KMS-11 (cell line): ENCODE data around the gene CD274.

Experiments used
- H2AFZ ChIP-seq: fragments of 200-600 bp; sonication (generic); 2 replicates; pipeline ENCODE4 v1.6.1; 2016; ENCODE audit warnings: antibody characterized with exemption, mixed run types, low read depth
- H3K27ac ChIP-seq: fragments of 200-600 bp; sonication (generic); 2 replicates; pipeline ENCODE4 v1.6.1; 2016; ENCODE audit warnings: mild to moderate bottlenecking, mixed run types
- H3K27me3 ChIP-seq: fragments of 200-600 bp; sonication (generic); 2 replicates; pipeline ENCODE4 v1.6.1; 2017; ENCODE audit warnings: mild to moderate bottlenecking, low read depth, mixed run types, moderate library complexity; ENCODE audit not compliant: insufficient read depth
- H3K36me3 ChIP-seq: fragments of 200-600 bp; sonication (generic); 2 replicates; pipeline ENCODE4 v1.6.1; 2017; ENCODE audit warnings: mild to moderate bottlenecking, mixed run types; ENCODE audit not compliant: insufficient read depth
- H3K4me1 ChIP-seq: fragments of 200-600 bp; sonication (generic); 2 replicates; pipeline ENCODE4 v1.6.1; 2016; ENCODE audit warnings: mild to moderate bottlenecking, low read depth, mixed run types; ENCODE audit not compliant: poor library complexity, severe bottlenecking
- H3K4me2 ChIP-seq: fragments of 200-600 bp; sonication (generic); 2 replicates; pipeline ENCODE4 v1.7.0; 2016; ENCODE audit warnings: mild to moderate bottlenecking, mixed run types
- H3K4me3 ChIP-seq: fragments of 200-600 bp; sonication (generic); IDR thresholded peaks from 2 replicates; pipeline ENCODE4 v1.6.1; 2017; ENCODE audit warnings: low read depth, low read length, mixed read lengths; ENCODE audit not compliant: insufficient read depth
- H3K79me2 ChIP-seq: fragments of 200-600 bp; sonication (generic); 2 replicates; pipeline ENCODE4 v1.6.1; 2016; ENCODE audit warnings: low read depth, mixed run types; ENCODE audit not compliant: insufficient read depth
- H3K9ac ChIP-seq: fragments of 200-600 bp; sonication (generic); 2 replicates; pipeline ENCODE4 v1.6.1; 2016; ENCODE audit warnings: mild to moderate bottlenecking, mixed run types
- H4K20me1 ChIP-seq: fragments of 200-600 bp; sonication (generic); 2 replicates; pipeline ENCODE4 v1.6.1; 2016; ENCODE audit warnings: mild to moderate bottlenecking, mixed run types; ENCODE audit not compliant: insufficient read depth
- TF ChIP-seq, protein P1 (sequence below): fragments of 200-600 bp; sonication (generic); conservative IDR thresholded peaks from 2 replicates; pipeline ENCODE4 v1.6.1; 2017; ENCODE audit warnings: low read depth, mild to moderate bottlenecking, antibody characterized with exemption, low read length, moderate library complexity, mixed read lengths

CD274 gene

DNA sequence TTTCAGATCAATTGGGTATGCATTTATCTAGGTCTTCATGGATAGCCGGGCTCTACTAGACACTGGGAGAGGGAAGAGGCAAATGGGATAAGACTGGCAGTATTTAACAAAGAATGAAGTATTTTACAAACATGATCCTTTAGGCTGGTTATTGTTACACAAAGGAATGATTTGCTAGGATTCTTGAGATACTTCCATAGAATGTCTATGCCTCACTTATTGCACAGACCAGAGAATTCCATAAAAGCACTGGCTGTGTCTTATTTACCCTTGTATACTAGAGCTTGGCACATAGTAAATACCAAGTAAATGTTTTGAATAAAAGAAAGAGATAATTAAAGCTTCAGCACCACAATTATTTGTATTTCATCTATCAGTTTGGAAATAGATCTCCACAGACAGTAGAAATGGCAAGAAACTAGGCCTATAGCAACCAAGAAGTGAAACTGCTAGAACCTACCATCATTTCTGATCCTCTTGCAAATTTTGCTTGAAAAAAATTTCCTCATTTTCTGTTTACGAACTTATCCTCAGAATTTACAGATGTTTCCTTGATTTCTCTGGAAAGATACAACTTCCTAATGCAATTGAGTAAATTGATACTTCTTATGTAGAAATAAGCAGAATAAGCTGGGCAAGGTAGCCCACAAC, 63.7 kb downstream of the CD274 start:
- H2AFZ ChIP-seq: no peak overlapping the region
- no peak overlapping the region for H3K4me3 ChIP-seq
- H3K27ac ChIP-seq: no peak overlapping the region
- 0 out of 2 replicates have a peak overlapping the region, but pooled peaks have one; percentile 15 for H3K4me2 ChIP-seq
- H3K27me3 ChIP-seq: no peaks in the 10 kb centered on the region
- peaks cover 41% of the 10 kb centered on the region for H3K4me1 ChIP-seq
- H3K36me3 ChIP-seq: no peaks in the 10 kb centered on the region
- TF ChIP-seq, protein P1, sequence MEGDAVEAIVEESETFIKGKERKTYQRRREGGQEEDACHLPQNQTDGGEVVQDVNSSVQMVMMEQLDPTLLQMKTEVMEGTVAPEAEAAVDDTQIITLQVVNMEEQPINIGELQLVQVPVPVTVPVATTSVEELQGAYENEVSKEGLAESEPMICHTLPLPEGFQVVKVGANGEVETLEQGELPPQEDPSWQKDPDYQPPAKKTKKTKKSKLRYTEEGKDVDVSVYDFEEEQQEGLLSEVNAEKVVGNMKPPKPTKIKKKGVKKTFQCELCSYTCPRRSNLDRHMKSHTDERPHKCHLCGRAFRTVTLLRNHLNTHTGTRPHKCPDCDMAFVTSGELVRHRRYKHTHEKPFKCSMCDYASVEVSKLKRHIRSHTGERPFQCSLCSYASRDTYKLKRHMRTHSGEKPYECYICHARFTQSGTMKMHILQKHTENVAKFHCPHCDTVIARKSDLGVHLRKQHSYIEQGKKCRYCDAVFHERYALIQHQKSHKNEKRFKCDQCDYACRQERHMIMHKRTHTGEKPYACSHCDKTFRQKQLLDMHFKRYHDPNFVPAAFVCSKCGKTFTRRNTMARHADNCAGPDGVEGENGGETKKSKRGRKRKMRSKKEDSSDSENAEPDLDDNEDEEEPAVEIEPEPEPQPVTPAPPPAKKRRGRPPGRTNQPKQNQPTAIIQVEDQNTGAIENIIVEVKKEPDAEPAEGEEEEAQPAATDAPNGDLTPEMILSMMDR: no peak
- no peaks in the 10 kb centered on the region for H4K20me1 ChIP-seq
- H3K79me2 ChIP-seq: no peaks in the 10 kb centered on the region
- H3K9ac ChIP-seq: no peak overlapping the region

DNA sequence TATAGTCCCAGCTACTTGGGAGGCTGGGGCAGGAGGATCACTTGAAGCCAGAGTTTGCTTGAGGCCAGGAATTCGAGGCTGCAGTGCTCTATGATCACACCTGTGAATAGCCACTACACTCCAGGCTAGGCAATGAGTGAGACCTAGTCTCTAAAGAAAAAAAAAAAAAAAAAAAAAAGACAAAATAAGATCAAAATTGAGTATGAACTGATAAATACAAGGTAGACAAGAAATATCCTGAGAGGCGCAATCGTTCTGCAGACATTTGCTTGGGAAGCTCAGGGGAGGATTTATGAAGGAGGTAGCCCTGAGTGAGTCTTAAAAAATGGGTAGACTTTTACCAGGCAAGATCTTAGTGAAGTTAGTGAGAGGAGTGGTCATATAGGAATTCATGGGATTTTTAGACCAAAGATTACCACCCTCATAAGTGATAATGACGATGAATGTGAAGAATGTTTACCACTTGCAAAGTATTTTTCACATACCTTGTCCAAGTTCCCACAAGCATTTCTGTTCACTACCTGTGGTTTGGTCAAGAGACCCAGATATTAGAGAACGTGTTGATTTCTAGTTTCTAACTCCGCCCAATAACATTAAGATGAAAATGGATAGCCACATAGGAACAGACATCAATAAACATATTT, 64.4 kb downstream of the CD274 start:
- no peaks in the 10 kb centered on the region for H3K27me3 ChIP-seq
- no peaks in the 10 kb centered on the region for H3K79me2 ChIP-seq
- H3K27ac ChIP-seq: no peak overlapping the region
- no peaks in the 10 kb centered on the region for H3K36me3 ChIP-seq
- no peak overlapping the region for H3K4me3 ChIP-seq
- peak overlapping the region; percentile 15; the same call in 1 of the 2 replicates for H3K4me2 ChIP-seq
- no peak overlapping the region for H3K9ac ChIP-seq
- H2AFZ ChIP-seq: no peak overlapping the region
- TF ChIP-seq, protein P1: no peak
- no peaks in the 10 kb centered on the region for H4K20me1 ChIP-seq
- peaks cover 40% of the 10 kb centered on the region for H3K4me1 ChIP-seq

DNA sequence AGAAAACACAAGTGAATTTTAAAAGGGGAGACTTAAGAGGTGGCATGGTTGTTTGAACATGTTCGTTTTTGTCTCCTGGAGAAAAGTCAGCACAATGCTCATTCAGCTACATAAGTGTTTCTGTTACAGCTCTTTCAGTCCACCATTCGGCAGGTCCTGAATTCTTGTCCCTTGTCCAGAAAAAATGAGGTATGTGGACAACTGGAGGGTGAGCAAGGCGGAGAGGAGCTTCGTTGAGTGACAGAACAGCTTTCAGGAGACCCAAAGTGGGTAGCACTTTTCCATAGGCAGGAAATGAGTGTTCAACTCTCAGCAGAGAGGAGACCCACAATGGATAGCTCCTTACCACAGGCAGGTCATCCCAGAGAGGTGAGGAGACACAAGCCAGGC, 64.9 kb downstream of the CD274 start:
- no peak overlapping the region for H3K9ac ChIP-seq
- no peaks in the 10 kb centered on the region for H3K36me3 ChIP-seq
- H3K79me2 ChIP-seq: no peaks in the 10 kb centered on the region
- TF ChIP-seq, protein P1: no peak
- H3K27ac ChIP-seq: no peak overlapping the region
- no peak overlapping the region for H3K4me3 ChIP-seq
- H3K4me2 ChIP-seq: peak overlapping the region; percentile 15; the same call in 1 of the 2 replicates
- no peak overlapping the region for H2AFZ ChIP-seq
- no peaks in the 10 kb centered on the region for H3K27me3 ChIP-seq
- H3K4me1 ChIP-seq: peaks cover 34% of the 10 kb centered on the region
- H4K20me1 ChIP-seq: no peaks in the 10 kb centered on the region

DNA sequence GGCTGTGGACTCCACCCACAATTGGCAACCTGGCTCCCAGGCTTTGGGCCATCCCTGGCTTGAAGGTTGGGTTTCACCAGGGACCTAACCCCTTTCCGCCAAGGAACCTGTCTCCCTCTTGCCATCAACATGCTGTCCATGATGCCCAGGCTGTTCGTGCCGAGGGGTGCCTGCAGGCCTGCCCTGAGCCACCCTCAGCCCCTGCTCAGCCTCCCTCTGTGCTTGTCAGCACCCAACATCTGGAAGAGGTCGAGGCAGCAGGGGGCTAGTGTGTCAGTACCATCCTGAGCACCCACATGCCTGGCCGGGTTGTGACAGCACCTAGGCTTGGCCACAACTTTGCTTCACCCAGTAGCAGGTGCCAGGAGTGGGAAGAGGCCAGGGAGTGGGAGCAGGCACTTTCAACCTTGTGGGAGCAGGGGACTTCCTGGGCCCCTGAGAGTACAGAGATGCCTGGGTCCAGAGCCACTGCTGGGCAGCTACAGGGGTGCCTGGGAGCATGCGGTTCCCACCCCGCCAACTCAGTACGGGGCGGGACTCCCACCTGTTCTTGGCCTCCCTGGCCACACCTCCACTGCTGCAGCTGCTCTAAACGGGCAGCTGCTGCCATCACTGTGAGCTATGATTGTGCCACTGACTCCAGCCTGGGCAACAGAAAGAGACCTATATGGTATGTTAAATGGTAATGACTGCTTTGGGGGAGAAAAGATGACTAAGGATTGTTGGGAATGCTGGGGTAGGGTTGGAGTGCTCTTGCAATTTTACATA, 66.3 kb downstream of the CD274 start:
- H2AFZ ChIP-seq: no peak overlapping the region
- no peak overlapping the region for H3K4me3 ChIP-seq
- no peak overlapping the region for H3K27ac ChIP-seq
- H3K27me3 ChIP-seq: no peaks in the 10 kb centered on the region
- peaks cover 21% of the 10 kb centered on the region for H3K4me1 ChIP-seq
- TF ChIP-seq, protein P1: no peak
- H3K36me3 ChIP-seq: no peaks in the 10 kb centered on the region
- no peak overlapping the region for H3K4me2 ChIP-seq
- no peak overlapping the region for H3K9ac ChIP-seq
- no peaks in the 10 kb centered on the region for H4K20me1 ChIP-seq
- no peaks in the 10 kb centered on the region for H3K79me2 ChIP-seq
